HEK293 (cell line): ENCODE results near the gene OAF.
A peak's percentile ranks its signal among the peaks of the same experiment; 100 is the strongest.

ENCODE experiments used
- CTCF ChIA-PET: fragments of 350-600 bp; formaldehyde crosslinking; extraction: SDS; loops from one replicate; lab custom pipeline; 2021; ENCODE audit warnings: antibody characterized with exemption; lab: Yijun Ruan, JAX
- POLR2A ChIA-PET: fragments of 300-600 bp; formaldehyde crosslinking; extraction: SDS; loops from one replicate; lab custom pipeline; 2020; ENCODE audit warnings: antibody characterized with exemption, inconsistent platforms; lab: Yijun Ruan, JAX
- H3K27ac ChIP-seq: fragments of 200-500 bp; sonication (Bioruptor generic); 2 replicates; pipeline ENCODE4 v1.5.1; 2014; ENCODE audit warnings: low read depth, low read length, control low read depth, inconsistent platforms; ENCODE audit errors: extremely low read depth
- H3K36me3 ChIP-seq, 2 experiments: fragments of 200-500 bp in 1 of 2; sonication (Bioruptor generic) in 1 of 2; 1 replicate in 1 of 2; 2 replicates in 1 of 2; pipeline ENCODE4 v1.5.1; 2014 to 2017; ENCODE audit warnings: inconsistent platforms in 2 of 2, low read length in 2 of 2; ENCODE audit not compliant: control insufficient read depth in 2 of 2, insufficient read depth in 1 of 2
- H3K4me1 ChIP-seq: fragments of 200-500 bp; sonication (Bioruptor generic); 2 replicates; pipeline ENCODE4 v1.5.1; 2014; ENCODE audit warnings: mild to moderate bottlenecking, low read length, inconsistent platforms; ENCODE audit not compliant: control insufficient read depth, insufficient read depth
- H3K4me3 ChIP-seq: 2 replicates; pipeline ENCODE4 v1.5.1; 2011; ENCODE audit warnings: low read depth, mild to moderate bottlenecking, control low read depth, low read length, moderate library complexity
- H3K9me3 ChIP-seq: fragments of 200-500 bp; sonication (Bioruptor generic); 2 replicates; pipeline ENCODE4 v1.5.1; 2014; ENCODE audit warnings: low read depth, low read length, inconsistent platforms; ENCODE audit not compliant: control insufficient read depth, insufficient read depth
- BCL11A ChIP-seq: fragments of 450-650 bp; formaldehyde crosslinking; IDR thresholded peaks from 2 replicates; pipeline ENCODE4 v1.5.1; 2016; ENCODE audit warnings: low read depth, missing biosample characterization, missing genetic modification characterization
- GFI1B ChIP-seq: fragments of 450-650 bp; formaldehyde crosslinking; IDR thresholded peaks from 2 replicates; pipeline ENCODE4 v1.5.1; 2016; ENCODE audit warnings: missing biosample characterization, missing genetic modification characterization
- GLI4 ChIP-seq: fragments of 450-650 bp; formaldehyde crosslinking; IDR thresholded peaks from 2 replicates; pipeline ENCODE4 v1.5.1; 2016; ENCODE audit warnings: missing biosample characterization, missing genetic modification characterization
- HOXC10 ChIP-seq: sonication (generic); formaldehyde crosslinking; IDR thresholded peaks from 2 replicates; pipeline ENCODE4 v1.8.1; 2023; ENCODE audit warnings: mild to moderate bottlenecking, missing genetic modification reagents
- KLF7 ChIP-seq: fragments of 450-650 bp; formaldehyde crosslinking; IDR thresholded peaks from 2 replicates; pipeline ENCODE4 v1.5.1; 2016; ENCODE audit warnings: missing biosample characterization, missing genetic modification characterization, borderline replicate concordance
- SCRT2 ChIP-seq: fragments of 450-650 bp; formaldehyde crosslinking; IDR thresholded peaks from 2 replicates; pipeline ENCODE4 v1.5.1; 2016; ENCODE audit warnings: missing biosample characterization, missing genetic modification characterization
- TCF7L2 ChIP-seq: IDR thresholded peaks from 2 replicates; pipeline ENCODE4 v1.6.1; 2011; ENCODE audit warnings: low read depth, mild to moderate bottlenecking, inconsistent platforms, low read length, moderate library complexity, borderline replicate concordance
- WT1 ChIP-seq: fragments of 450-650 bp; formaldehyde crosslinking; IDR thresholded peaks from 2 replicates; pipeline ENCODE4 v1.5.1; 2016; ENCODE audit warnings: missing biosample characterization, missing genetic modification characterization
- ZBTB1 ChIP-seq: fragments of 450-650 bp; formaldehyde crosslinking; IDR thresholded peaks from 2 replicates; pipeline ENCODE4 v1.5.1; 2016; ENCODE audit warnings: missing biosample characterization, missing genetic modification characterization
- ZEB2 ChIP-seq: fragments of 450-650 bp; formaldehyde crosslinking; IDR thresholded peaks from 2 replicates; pipeline ENCODE4 v1.5.1; 2016; ENCODE audit warnings: missing biosample characterization, missing genetic modification characterization
- ZFP69B ChIP-seq: fragments of 450-650 bp; formaldehyde crosslinking; IDR thresholded peaks from 2 replicates; pipeline ENCODE4 v1.5.1; 2016; ENCODE audit warnings: missing biosample characterization, missing genetic modification characterization
- ZNF133 ChIP-seq: fragments of 450-650 bp; formaldehyde crosslinking; IDR thresholded peaks from 2 replicates; pipeline ENCODE4 v1.5.1; 2016; ENCODE audit warnings: missing biosample characterization, missing genetic modification characterization
- ZNF155 ChIP-seq: fragments of 450-650 bp; formaldehyde crosslinking; IDR thresholded peaks from 2 replicates; pipeline ENCODE4 v1.5.1; 2016; ENCODE audit warnings: missing biosample characterization, missing genetic modification characterization
- ZNF157 ChIP-seq: fragments of 450-650 bp; formaldehyde crosslinking; IDR thresholded peaks from 2 replicates; pipeline ENCODE4 v1.5.1; 2016; ENCODE audit warnings: missing biosample characterization, missing genetic modification characterization
- ZNF175 ChIP-seq: fragments of 450-650 bp; formaldehyde crosslinking; IDR thresholded peaks from 2 replicates; pipeline ENCODE4 v1.5.1; 2016; ENCODE audit warnings: missing biosample characterization, missing genetic modification characterization
- ZNF274 ChIP-seq, 2 experiments: fragments of 200-500 bp in 1 of 2; fragments of 450-650 bp in 1 of 2; sonication (Bioruptor generic) in 1 of 2; formaldehyde crosslinking in 1 of 2; IDR thresholded peaks; 2 replicates each; pipeline versions ENCODE4 v1.5.1 to v1.6.1; 2014 to 2016; ENCODE audit warnings: borderline replicate concordance in 1 of 2, inconsistent platforms in 1 of 2, low read length in 1 of 2, missing biosample characterization in 1 of 2, missing genetic modification characterization in 1 of 2
- ZNF354C ChIP-seq: fragments of 450-650 bp; formaldehyde crosslinking; IDR thresholded peaks from 2 replicates; pipeline ENCODE4 v1.5.1; 2016; ENCODE audit warnings: missing biosample characterization, missing genetic modification characterization, low read depth, borderline replicate concordance
- TF ChIP-seq, protein P1 (sequence below): fragments of 450-650 bp; formaldehyde crosslinking; IDR thresholded peaks from 2 replicates; pipeline ENCODE4 v1.5.1; 2016; ENCODE audit warnings: missing biosample characterization, missing genetic modification characterization
- TF ChIP-seq, protein P2 (sequence below): fragments of 450-650 bp; formaldehyde crosslinking; IDR thresholded peaks from 2 replicates; pipeline ENCODE4 v1.5.1; 2016; ENCODE audit warnings: missing biosample characterization, missing genetic modification characterization
- TF ChIP-seq, protein P3 (sequence below): fragments of 450-650 bp; formaldehyde crosslinking; IDR thresholded peaks from 2 replicates; pipeline ENCODE4 v1.5.1; 2016; ENCODE audit warnings: missing biosample characterization, missing genetic modification characterization
- TF ChIP-seq, protein P4 (sequence below): fragments of 450-650 bp; formaldehyde crosslinking; IDR thresholded peaks from 2 replicates; pipeline ENCODE4 v1.5.1; 2016; ENCODE audit warnings: missing biosample characterization, missing genetic modification characterization
- TF ChIP-seq, protein P5 (sequence below): fragments of 450-650 bp; formaldehyde crosslinking; IDR thresholded peaks from 2 replicates; pipeline ENCODE4 v1.5.1; 2016; ENCODE audit warnings: missing biosample characterization, missing genetic modification characterization
- TF ChIP-seq, protein P6 (sequence below): IDR thresholded peaks from 2 replicates; pipeline ENCODE4 v1.6.1; 2011; ENCODE audit warnings: mild to moderate bottlenecking, low read depth, low read length, borderline replicate concordance
- TF ChIP-seq, protein P7 (sequence below): fragments of 450-650 bp; formaldehyde crosslinking; IDR thresholded peaks from 2 replicates; pipeline ENCODE4 v1.5.1; 2016; ENCODE audit warnings: missing biosample characterization, missing genetic modification characterization

Gene OAF

DNA sequence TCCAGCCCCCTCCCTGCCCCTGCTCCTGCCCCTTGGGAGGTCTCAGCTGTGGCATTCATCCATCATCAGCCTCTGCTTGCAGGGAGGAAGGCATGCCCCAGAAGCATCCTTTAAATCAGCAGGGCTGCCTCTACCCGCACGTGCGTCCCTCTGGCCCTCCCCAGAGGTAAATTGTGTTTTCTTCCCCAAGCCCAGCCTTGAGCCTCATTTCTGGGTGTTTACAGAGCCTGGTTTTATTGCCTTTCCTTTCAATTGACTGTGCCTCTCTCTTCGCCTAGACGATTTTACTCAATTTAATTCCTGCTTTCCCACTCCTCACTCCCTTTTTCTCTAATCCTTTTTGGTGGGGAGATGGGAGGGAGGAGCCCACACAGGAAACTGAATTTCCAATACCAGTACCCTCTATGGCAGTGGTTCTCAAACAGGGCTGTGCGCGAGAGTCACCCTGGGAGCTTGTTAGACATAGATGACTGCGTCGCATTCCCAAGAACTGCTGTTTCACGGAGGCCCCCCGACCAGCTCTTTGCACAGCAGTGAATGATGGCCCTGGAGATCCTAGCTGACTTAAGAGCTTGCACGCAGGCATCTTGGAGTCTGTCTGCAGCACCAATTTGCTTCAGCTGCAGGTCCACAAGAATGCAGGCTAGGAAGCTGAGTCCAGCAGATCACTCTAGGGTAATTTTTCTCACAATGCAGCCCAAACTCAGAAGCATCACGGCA, 15.1 kb upstream of the OAF start (continued):
- TF ChIP-seq, protein P1, sequence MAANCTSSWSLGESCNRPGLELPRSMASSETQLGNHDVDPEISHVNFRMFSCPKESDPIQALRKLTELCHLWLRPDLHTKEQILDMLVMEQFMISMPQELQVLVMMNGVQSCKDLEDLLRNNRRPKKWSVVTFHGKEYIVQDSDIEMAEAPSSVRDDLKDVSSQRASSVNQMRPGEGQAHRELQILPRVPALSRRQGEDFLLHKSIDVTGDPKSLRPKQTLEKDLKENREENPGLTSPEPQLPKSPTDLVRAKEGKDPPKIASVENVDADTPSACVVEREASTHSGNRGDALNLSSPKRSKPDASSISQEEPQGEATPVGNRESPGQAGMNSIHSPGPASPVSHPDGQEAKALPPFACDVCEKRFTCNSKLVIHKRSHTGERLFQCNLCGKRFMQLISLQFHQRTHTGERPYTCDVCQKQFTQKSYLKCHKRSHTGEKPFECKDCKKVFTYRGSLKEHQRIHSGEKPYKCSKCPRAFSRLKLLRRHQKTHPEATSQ (tag by site-specific recombination), result no peak
- TF ChIP-seq SCRT2 (tag by site-specific recombination), result no peak
- no peak for TF ChIP-seq KLF7 (tag by site-specific recombination)
- no peak for TF ChIP-seq ZFP69B
- TF ChIP-seq GLI4 (tag by site-specific recombination), result no peak
- TF ChIP-seq, protein P2, sequence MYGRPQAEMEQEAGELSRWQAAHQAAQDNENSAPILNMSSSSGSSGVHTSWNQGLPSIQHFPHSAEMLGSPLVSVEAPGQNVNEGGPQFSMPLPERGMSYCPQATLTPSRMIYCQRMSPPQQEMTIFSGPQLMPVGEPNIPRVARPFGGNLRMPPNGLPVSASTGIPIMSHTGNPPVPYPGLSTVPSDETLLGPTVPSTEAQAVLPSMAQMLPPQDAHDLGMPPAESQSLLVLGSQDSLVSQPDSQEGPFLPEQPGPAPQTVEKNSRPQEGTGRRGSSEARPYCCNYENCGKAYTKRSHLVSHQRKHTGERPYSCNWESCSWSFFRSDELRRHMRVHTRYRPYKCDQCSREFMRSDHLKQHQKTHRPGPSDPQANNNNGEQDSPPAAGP (tag by site-specific recombination), result peak; percentile 61; the same call in 1 of the 2 replicates
- TF ChIP-seq, protein P3, sequence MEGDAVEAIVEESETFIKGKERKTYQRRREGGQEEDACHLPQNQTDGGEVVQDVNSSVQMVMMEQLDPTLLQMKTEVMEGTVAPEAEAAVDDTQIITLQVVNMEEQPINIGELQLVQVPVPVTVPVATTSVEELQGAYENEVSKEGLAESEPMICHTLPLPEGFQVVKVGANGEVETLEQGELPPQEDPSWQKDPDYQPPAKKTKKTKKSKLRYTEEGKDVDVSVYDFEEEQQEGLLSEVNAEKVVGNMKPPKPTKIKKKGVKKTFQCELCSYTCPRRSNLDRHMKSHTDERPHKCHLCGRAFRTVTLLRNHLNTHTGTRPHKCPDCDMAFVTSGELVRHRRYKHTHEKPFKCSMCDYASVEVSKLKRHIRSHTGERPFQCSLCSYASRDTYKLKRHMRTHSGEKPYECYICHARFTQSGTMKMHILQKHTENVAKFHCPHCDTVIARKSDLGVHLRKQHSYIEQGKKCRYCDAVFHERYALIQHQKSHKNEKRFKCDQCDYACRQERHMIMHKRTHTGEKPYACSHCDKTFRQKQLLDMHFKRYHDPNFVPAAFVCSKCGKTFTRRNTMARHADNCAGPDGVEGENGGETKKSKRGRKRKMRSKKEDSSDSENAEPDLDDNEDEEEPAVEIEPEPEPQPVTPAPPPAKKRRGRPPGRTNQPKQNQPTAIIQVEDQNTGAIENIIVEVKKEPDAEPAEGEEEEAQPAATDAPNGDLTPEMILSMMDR (tag by site-specific recombination), result no peak
- TF ChIP-seq, protein P4, sequence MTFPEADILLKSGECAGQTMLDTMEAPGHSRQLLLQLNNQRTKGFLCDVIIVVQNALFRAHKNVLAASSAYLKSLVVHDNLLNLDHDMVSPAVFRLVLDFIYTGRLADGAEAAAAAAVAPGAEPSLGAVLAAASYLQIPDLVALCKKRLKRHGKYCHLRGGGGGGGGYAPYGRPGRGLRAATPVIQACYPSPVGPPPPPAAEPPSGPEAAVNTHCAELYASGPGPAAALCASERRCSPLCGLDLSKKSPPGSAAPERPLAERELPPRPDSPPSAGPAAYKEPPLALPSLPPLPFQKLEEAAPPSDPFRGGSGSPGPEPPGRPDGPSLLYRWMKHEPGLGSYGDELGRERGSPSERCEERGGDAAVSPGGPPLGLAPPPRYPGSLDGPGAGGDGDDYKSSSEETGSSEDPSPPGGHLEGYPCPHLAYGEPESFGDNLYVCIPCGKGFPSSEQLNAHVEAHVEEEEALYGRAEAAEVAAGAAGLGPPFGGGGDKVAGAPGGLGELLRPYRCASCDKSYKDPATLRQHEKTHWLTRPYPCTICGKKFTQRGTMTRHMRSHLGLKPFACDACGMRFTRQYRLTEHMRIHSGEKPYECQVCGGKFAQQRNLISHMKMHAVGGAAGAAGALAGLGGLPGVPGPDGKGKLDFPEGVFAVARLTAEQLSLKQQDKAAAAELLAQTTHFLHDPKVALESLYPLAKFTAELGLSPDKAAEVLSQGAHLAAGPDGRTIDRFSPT (tag by site-specific recombination), result no peak

DNA sequence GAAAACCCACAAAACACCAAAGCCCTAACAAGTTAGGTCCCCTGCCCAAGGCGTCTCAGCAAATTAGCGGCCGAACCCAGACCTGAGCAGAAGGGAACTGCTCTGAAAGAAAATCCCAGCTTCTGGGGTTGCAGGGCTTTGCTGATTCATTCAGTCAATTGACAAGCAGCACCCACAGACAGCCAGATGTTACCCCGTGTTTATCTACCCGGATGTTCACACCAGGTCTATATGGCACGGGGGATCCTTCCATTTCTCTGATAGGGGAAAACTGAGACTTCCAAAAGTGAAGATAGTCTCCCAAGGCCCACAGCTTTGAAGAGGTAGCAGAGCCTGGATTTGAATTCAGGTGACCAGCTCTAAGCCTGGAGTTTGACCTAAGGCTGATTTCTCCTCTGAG, 14.0 kb upstream of the OAF start:
- H3K9me3 ChIP-seq, result no peaks in the 10 kb centered on the region
- H3K4me3 ChIP-seq, result no peak overlapping the region
- POLR2A ChIA-PET, result no interaction called here
- H3K36me3 ChIP-seq, result no peaks in the 10 kb centered on the region
- no peak overlapping the region for H3K27ac ChIP-seq
- H3K4me1 ChIP-seq, result no peaks in the 10 kb centered on the region
- CTCF ChIA-PET, result interaction anchor here (0.9 to 2.1 kb wide), 4 partner anchors 14 to 103 kb away, joined by 3 to 9 read pairs (median 4); no protein-coding TSS in a partner anchor
- TF ChIP-seq ZBTB1, result no peak
- TF ChIP-seq, protein P5, sequence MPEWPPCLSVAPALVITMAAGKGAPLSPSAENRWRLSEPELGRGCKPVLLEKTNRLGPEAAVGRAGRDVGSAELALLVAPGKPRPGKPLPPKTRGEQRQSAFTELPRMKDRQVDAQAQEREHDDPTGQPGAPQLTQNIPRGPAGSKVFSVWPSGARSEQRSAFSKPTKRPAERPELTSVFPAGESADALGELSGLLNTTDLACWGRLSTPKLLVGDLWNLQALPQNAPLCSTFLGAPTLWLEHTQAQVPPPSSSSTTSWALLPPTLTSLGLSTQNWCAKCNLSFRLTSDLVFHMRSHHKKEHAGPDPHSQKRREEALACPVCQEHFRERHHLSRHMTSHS (tag by site-specific recombination), result no peak
- TF ChIP-seq ZNF157 (tag by site-specific recombination), result no peak
- TF ChIP-seq ZEB2 (tag by site-specific recombination), result no peak
- no peak for TF ChIP-seq WT1 (tag by site-specific recombination)
- TF ChIP-seq, protein P6, sequence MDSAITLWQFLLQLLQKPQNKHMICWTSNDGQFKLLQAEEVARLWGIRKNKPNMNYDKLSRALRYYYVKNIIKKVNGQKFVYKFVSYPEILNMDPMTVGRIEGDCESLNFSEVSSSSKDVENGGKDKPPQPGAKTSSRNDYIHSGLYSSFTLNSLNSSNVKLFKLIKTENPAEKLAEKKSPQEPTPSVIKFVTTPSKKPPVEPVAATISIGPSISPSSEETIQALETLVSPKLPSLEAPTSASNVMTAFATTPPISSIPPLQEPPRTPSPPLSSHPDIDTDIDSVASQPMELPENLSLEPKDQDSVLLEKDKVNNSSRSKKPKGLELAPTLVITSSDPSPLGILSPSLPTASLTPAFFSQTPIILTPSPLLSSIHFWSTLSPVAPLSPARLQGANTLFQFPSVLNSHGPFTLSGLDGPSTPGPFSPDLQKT, result no peak
- no peak for TF ChIP-seq GFI1B (tag by site-specific recombination)
- TF ChIP-seq BCL11A, result no peak
- TF ChIP-seq HOXC10, result no peak
- TF ChIP-seq ZNF155 (tag by site-specific recombination), result no peak
- TF ChIP-seq ZNF175, result no peak
- TF ChIP-seq, protein P7, sequence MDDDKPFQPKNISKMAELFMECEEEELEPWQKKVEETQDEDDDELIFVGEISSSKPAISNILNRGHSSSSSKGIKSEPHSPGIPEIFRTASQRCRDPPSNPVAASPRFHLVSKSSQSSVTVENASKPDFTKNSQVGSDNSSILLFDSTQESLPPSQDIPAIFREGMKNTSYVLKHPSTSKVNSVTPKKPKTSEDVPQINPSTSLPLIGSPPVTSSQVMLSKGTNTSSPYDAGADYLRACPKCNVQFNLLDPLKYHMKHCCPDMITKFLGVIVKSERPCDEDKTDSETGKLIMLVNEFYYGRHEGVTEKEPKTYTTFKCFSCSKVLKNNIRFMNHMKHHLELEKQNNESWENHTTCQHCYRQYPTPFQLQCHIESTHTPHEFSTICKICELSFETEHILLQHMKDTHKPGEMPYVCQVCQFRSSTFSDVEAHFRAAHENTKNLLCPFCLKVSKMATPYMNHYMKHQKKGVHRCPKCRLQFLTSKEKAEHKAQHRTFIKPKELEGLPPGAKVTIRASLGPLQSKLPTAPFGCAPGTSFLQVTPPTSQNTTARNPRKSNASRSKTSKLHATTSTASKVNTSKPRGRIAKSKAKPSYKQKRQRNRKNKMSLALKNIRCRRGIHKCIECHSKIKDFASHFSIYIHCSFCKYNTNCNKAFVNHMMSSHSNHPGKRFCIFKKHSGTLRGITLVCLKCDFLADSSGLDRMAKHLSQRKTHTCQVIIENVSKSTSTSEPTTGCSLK (tag by site-specific recombination), result no peak
- TF ChIP-seq ZNF274 (IDR thresholded peaks at IDR 0.05; ENCODE audit: low read length), result no peak
- no peak for TF ChIP-seq ZNF274 (tag by site-specific recombination; IDR thresholded peaks at IDR 0.05; ENCODE audit: borderline replicate concordance)
- TF ChIP-seq TCF7L2, result no peak
- TF ChIP-seq ZNF133 (tag by site-specific recombination), result no peak
- no peak for TF ChIP-seq ZNF354C
